ENCODE results near the gene LRRTM2.

The LRRTM2 gene

GRCh38 chr5:138900281-138900965 is 25.3 kb upstream of the LRRTM2 start:
- H3K27ac Mint-ChIP-seq: no peak overlapping the region

GRCh38 chr5:138898742-138899141 is 23.6 kb upstream of the LRRTM2 start:
- Mint-ChIP-seq H3K9me3 (no peaks in the 10 kb centered on the region), H3K4me1 (ENCODE audit: low read depth) (peaks cover 19% of the 10 kb centered on the region), H3K27ac (no peak overlapping the region), H3K27me3 (no peaks in the 10 kb centered on the region), H3K36me3 (ENCODE audit: low read depth) (peaks cover 78% of the 10 kb centered on the region), H3K4me3 (no peak overlapping the region)
- intact Hi-C loops (cut with micrococcal nuclease): no loop called here

More at GRCh38 chr5:138900281-138900965, 25.3 kb upstream of the LRRTM2 start:
- H3K36me3 Mint-ChIP-seq (ENCODE audit: low read depth): peaks cover 78% of the 10 kb centered on the region
- H3K4me1 Mint-ChIP-seq (ENCODE audit: low read depth): peaks cover 19% of the 10 kb centered on the region
- no peaks in the 10 kb centered on the region for H3K9me3 Mint-ChIP-seq
- intact Hi-C loops (cut with micrococcal nuclease): no loop called here
- H3K27me3 Mint-ChIP-seq: no peaks in the 10 kb centered on the region
- H3K4me3 Mint-ChIP-seq: no peak overlapping the region

GRCh38 chr5:138898299-138898698 is 23.2 kb upstream of the LRRTM2 start:
- intact Hi-C loops (cut with micrococcal nuclease): no loop called here
- Mint-ChIP-seq H3K27me3 (no peaks in the 10 kb centered on the region), H3K27ac (no peak overlapping the region)

GRCh38 chr5:138895918-138896317 is 20.8 kb upstream of the LRRTM2 start:
- Mint-ChIP-seq H3K4me3 (no peak overlapping the region), H3K36me3 (ENCODE audit: low read depth) (peaks cover 80% of the 10 kb centered on the region), H3K9me3 (no peaks in the 10 kb centered on the region), H3K4me1 (ENCODE audit: low read depth) (peaks cover 16% of the 10 kb centered on the region), H3K27me3 (no peaks in the 10 kb centered on the region), H3K27ac (no peak overlapping the region)
- intact Hi-C loops (cut with micrococcal nuclease): no loop called here

More at GRCh38 chr5:138898299-138898698, 23.2 kb upstream of the LRRTM2 start:
- Mint-ChIP-seq H3K4me3 (no peak overlapping the region), H3K9me3 (no peaks in the 10 kb centered on the region), H3K36me3 (ENCODE audit: low read depth) (peaks cover 78% of the 10 kb centered on the region), H3K4me1 (ENCODE audit: low read depth) (peaks cover 19% of the 10 kb centered on the region)

- no peaks in the 10 kb centered on the region for H3K4me1 Mint-ChIP-seq (ENCODE audit: low read depth)
- no peaks in the 10 kb centered on the region for H3K27me3 Mint-ChIP-seq
- peaks cover 84% of the 10 kb centered on the region for H3K36me3 Mint-ChIP-seq (ENCODE audit: low read depth)
- no peak overlapping the region for H3K4me3 Mint-ChIP-seq
- H3K27ac Mint-ChIP-seq: no peak overlapping the region
- intact Hi-C loops (cut with micrococcal nuclease): no loop called here
- H3K9me3 Mint-ChIP-seq: peaks cover 13% of the 10 kb centered on the region
These were observed 15.5 kb upstream of the LRRTM2 start for GRCh38 chr5:138890644-138891043.

- Mint-ChIP-seq H3K27ac (no peak overlapping the region), H3K27me3 (no peaks in the 10 kb centered on the region), H3K9me3 (peaks cover 13% of the 10 kb centered on the region), H3K4me3 (no peak overlapping the region), H3K4me1 (ENCODE audit: low read depth) (no peaks in the 10 kb centered on the region), H3K36me3 (ENCODE audit: low read depth) (peaks cover 79% of the 10 kb centered on the region)
- intact Hi-C loops (cut with micrococcal nuclease): no loop called here
These were observed 14.9 kb upstream of the LRRTM2 start for GRCh38 chr5:138889994-138890393.

- H3K27ac Mint-ChIP-seq: no peak overlapping the region
- no peaks in the 10 kb centered on the region for H3K27me3 Mint-ChIP-seq
- peaks cover 18% of the 10 kb centered on the region for H3K4me1 Mint-ChIP-seq (ENCODE audit: low read depth)
- no peak overlapping the region for H3K4me3 Mint-ChIP-seq
- peaks cover under 1% of the 10 kb centered on the region for H3K9me3 Mint-ChIP-seq
- intact Hi-C loops (cut with micrococcal nuclease): no loop called here
- peaks cover 33% of the 10 kb centered on the region for H3K36me3 Mint-ChIP-seq (ENCODE audit: low read depth)
These were observed 9.4 kb upstream of the LRRTM2 start for GRCh38 chr5:138884554-138884953.

- Mint-ChIP-seq H3K27ac (no peak overlapping the region), H3K9me3 (no peaks in the 10 kb centered on the region), H3K36me3 (ENCODE audit: low read depth) (peaks cover 33% of the 10 kb centered on the region), H3K27me3 (no peaks in the 10 kb centered on the region), H3K4me3 (no peak overlapping the region), H3K4me1 (ENCODE audit: low read depth) (peaks cover 23% of the 10 kb centered on the region)
- intact Hi-C loops (cut with micrococcal nuclease): no loop called here
These were observed 9.0 kb upstream of the LRRTM2 start for GRCh38 chr5:138884094-138884493.

GRCh38 chr5:138883211-138883610 is 8.1 kb upstream of the LRRTM2 start:
- Mint-ChIP-seq H3K4me1 (ENCODE audit: low read depth) (peaks cover 28% of the 10 kb centered on the region), H3K36me3 (ENCODE audit: low read depth) (peaks cover 25% of the 10 kb centered on the region), H3K27ac (no peak overlapping the region), H3K27me3 (no peaks in the 10 kb centered on the region), H3K9me3 (no peaks in the 10 kb centered on the region), H3K4me3 (no peak overlapping the region)
- intact Hi-C loops (cut with micrococcal nuclease): no loop called here

GRCh38 chr5:138878437-138879235 is 3.5 kb upstream of the LRRTM2 start:
- no peak overlapping the region for H3K4me3 Mint-ChIP-seq
- intact Hi-C loops (cut with micrococcal nuclease): no loop called here
- H3K27me3 Mint-ChIP-seq: no peaks in the 10 kb centered on the region
- no peak overlapping the region for H3K27ac Mint-ChIP-seq
- H3K9me3 Mint-ChIP-seq: no peaks in the 10 kb centered on the region
- H3K4me1 Mint-ChIP-seq (ENCODE audit: low read depth): peaks cover 35% of the 10 kb centered on the region
- peaks cover 17% of the 10 kb centered on the region for H3K36me3 Mint-ChIP-seq (ENCODE audit: low read depth)

- intact Hi-C loops (cut with micrococcal nuclease): no loop called here
- Mint-ChIP-seq H3K27ac (no peak overlapping the region), H3K4me3 (no peak overlapping the region), H3K4me1 (ENCODE audit: low read depth) (peaks cover 35% of the 10 kb centered on the region), H3K36me3 (ENCODE audit: low read depth) (peaks cover 22% of the 10 kb centered on the region), H3K27me3 (no peaks in the 10 kb centered on the region), H3K9me3 (no peaks in the 10 kb centered on the region)
These were observed 1.7 kb upstream of the LRRTM2 start for GRCh38 chr5:138876811-138877210.

GRCh38 chr5:138875946-138876345 is 811 bp upstream of the LRRTM2 start:
- Mint-ChIP-seq H3K27ac (no peak overlapping the region), H3K9me3 (no peaks in the 10 kb centered on the region), H3K4me3 (no peak overlapping the region), H3K36me3 (ENCODE audit: low read depth) (peaks cover 22% of the 10 kb centered on the region), H3K27me3 (no peaks in the 10 kb centered on the region), H3K4me1 (ENCODE audit: low read depth) (peaks cover 33% of the 10 kb centered on the region)
- intact Hi-C loops (cut with micrococcal nuclease): no loop called here

- H3K36me3 Mint-ChIP-seq (ENCODE audit: low read depth): peaks cover 19% of the 10 kb centered on the region
- intact Hi-C loops (cut with micrococcal nuclease): no loop called here
- H3K27ac Mint-ChIP-seq: no peak overlapping the region
- H3K9me3 Mint-ChIP-seq: no peaks in the 10 kb centered on the region
- peaks cover 29% of the 10 kb centered on the region for H3K4me1 Mint-ChIP-seq (ENCODE audit: low read depth)
- H3K27me3 Mint-ChIP-seq: no peaks in the 10 kb centered on the region
- no peak overlapping the region for H3K4me3 Mint-ChIP-seq
These were observed 379 bp upstream of the LRRTM2 start for GRCh38 chr5:138875552-138875875.

- H3K4me3 Mint-ChIP-seq: no peak overlapping the region
- peaks cover 18% of the 10 kb centered on the region for H3K4me1 Mint-ChIP-seq (ENCODE audit: low read depth)
- no peaks in the 10 kb centered on the region for H3K27me3 Mint-ChIP-seq
- intact Hi-C loops (cut with micrococcal nuclease): no loop called here
- no peaks in the 10 kb centered on the region for H3K9me3 Mint-ChIP-seq
- H3K27ac Mint-ChIP-seq: no peak overlapping the region
- peaks cover 10% of the 10 kb centered on the region for H3K36me3 Mint-ChIP-seq (ENCODE audit: low read depth)
These were observed 894 bp downstream of the LRRTM2 start for GRCh38 chr5:138874241-138874640.

All from dendritic cell treated with granulocyte-macrophage colony-stimulating factor and Interleukin-4, amounts not matched to agents 40 ng/mL and 50 ng/mL, for 4 days (primary cell).